CD4-positive, alpha-beta T cell treated with Interleukin-6 for 4 hours (primary cell): ENCODE measurements around the gene KCNAB2.

ENCODE experiments used
- DNase-seq: peaks from one replicate; pipeline ENCODE4 v3.0.0-alpha.2; 2020; ENCODE audit warnings: mixed read lengths

Gene KCNAB2

GRCh38 chr1:6099787-6100765 lies 54.4 kb downstream of the KCNAB2 start:
- peak; percentile 32 for DNase-seq

GRCh38 chr1:6100861-6101783 lies 55.4 kb downstream of the KCNAB2 start:
- DNase-seq = peak; percentile 10

- no peak for DNase-seq
Measured at GRCh38 chr1:6101826-6102531, 56.3 kb downstream of the KCNAB2 start.

- no peak for DNase-seq
Measured at GRCh38 chr1:6102532-6102845, 56.8 kb downstream of the KCNAB2 start.

- no peak for DNase-seq
Measured at GRCh38 chr1:6103111-6103853, 57.6 kb downstream of the KCNAB2 start.

GRCh38 chr1:6103854-6104530 lies 58.3 kb downstream of the KCNAB2 start:
- DNase-seq = no peak

GRCh38 chr1:6104631-6105030 lies 58.9 kb downstream of the KCNAB2 start:
- no peak for DNase-seq

GRCh38 chr1:6105218-6105679 lies 59.6 kb downstream of the KCNAB2 start:
- DNase-seq = no peak

GRCh38 chr1:6105763-6106162 lies 60.1 kb downstream of the KCNAB2 start:
- no peak for DNase-seq

GRCh38 chr1:6106321-6106731 lies 60.6 kb downstream of the KCNAB2 start:
- no peak for DNase-seq

- DNase-seq = no peak
Measured at GRCh38 chr1:6106977-6107376, 61.3 kb downstream of the KCNAB2 start.

- no peak for DNase-seq
Measured at GRCh38 chr1:6107409-6108356, 62.0 kb downstream of the KCNAB2 start.

- DNase-seq = no peak
Measured at GRCh38 chr1:6108476-6108875, 62.8 kb downstream of the KCNAB2 start.

GRCh38 chr1:6108937-6109614 lies 63.4 kb downstream of the KCNAB2 start:
- DNase-seq = peak; percentile 39

GRCh38 chr1:6109688-6110087 lies 64.0 kb downstream of the KCNAB2 start:
- no peak for DNase-seq

GRCh38 chr1:6110326-6110725 lies 64.6 kb downstream of the KCNAB2 start:
- DNase-seq = no peak

- DNase-seq = no peak
Measured at GRCh38 chr1:6111571-6111970, 65.9 kb downstream of the KCNAB2 start.

GRCh38 chr1:6111991-6112689 lies 66.5 kb downstream of the KCNAB2 start:
- DNase-seq = no peak

GRCh38 chr1:6112690-6113005 lies 67.0 kb downstream of the KCNAB2 start:
- DNase-seq = no peak
